Subcutaneous abdominal adipose tissue (tissue), 5 donors: ENCODE results near the gene TMEM245.
"Not testable (repeated sequence)": the region's sequence is repeated elsewhere in the genome, so short reads cannot be mapped to it uniquely, and the experiment has no call there.

Source experiments
- H3K27ac ChIP-seq: one replicate; pipeline ENCODE4 v1.7.0; 2013; ENCODE audit warnings: low read depth, mild to moderate bottlenecking, inconsistent platforms, low read length, moderate library complexity
- H3K27me3 ChIP-seq, 5 donors: one replicate each; pipeline ENCODE4 v1.7.0; 2013; ENCODE audit warnings: low read length in 5 of 5, inconsistent platforms in 1 of 5; ENCODE audit not compliant: control insufficient read depth in 5 of 5, insufficient read depth in 4 of 5
- H3K36me3 ChIP-seq, 5 donors: one replicate each; pipeline ENCODE4 v1.7.0; 2013; ENCODE audit warnings: low read length in 5 of 5; ENCODE audit not compliant: control insufficient read depth in 5 of 5, insufficient read depth in 5 of 5
- H3K4me1 ChIP-seq, 5 donors: one replicate each; pipeline ENCODE4 v1.7.0; 2013; ENCODE audit warnings: low read length in 5 of 5, mild to moderate bottlenecking in 3 of 5, moderate library complexity in 1 of 5; ENCODE audit not compliant: control insufficient read depth in 5 of 5, insufficient read depth in 5 of 5
- H3K4me3 ChIP-seq, 5 donors: one replicate each; pipeline ENCODE4 v1.7.0; 2013; ENCODE audit warnings: low read length in 5 of 5, low read depth in 1 of 5
- H3K9ac ChIP-seq, 5 donors: one replicate each; pipeline ENCODE4 v1.7.0; 2013; ENCODE audit warnings: low read length in 5 of 5, mild to moderate bottlenecking in 4 of 5, moderate library complexity in 3 of 5
- H3K9me3 ChIP-seq, 5 donors: one replicate each; pipeline ENCODE4 v1.7.0; 2013; ENCODE audit warnings: low read length in 5 of 5; ENCODE audit not compliant: control insufficient read depth in 5 of 5
- donor health status: healthy.
- donor health status: healthy.
- donor health status: healthy.
- donor health status: healthy.
- donor health status: healthy.

TMEM245 gene

GRCh38 chr9:108983885-108984284, 135.9 kb downstream of the TMEM245 start:
- Histone ChIP-seq H3K36me3 (peaks cover 2 to 12% (median 9%) of the 10 kb centered on the region in 5 donors), H3K9ac (no peak overlapping the region), H3K9me3 (no peaks in the 10 kb centered on the region)

GRCh38 chr9:108980893-108981292, 138.9 kb downstream of the TMEM245 start:
- peaks cover 2 to 13% (median 9%) of the 10 kb centered on the region in 5 donors for H3K36me3 ChIP-seq
- H3K27ac ChIP-seq, result no peak overlapping the region
- H3K9me3 ChIP-seq, result no peaks in the 10 kb centered on the region
- no peaks in the 10 kb centered on the region for H3K27me3 ChIP-seq
- peaks cover 0 to 4% (median 0%) of the 10 kb centered on the region in 5 donors for H3K4me1 ChIP-seq
- no peak overlapping the region for H3K9ac ChIP-seq
- no peak overlapping the region for H3K4me3 ChIP-seq

More at GRCh38 chr9:108983885-108984284, 135.9 kb downstream of the TMEM245 start:
- Histone ChIP-seq H3K4me1 (no peaks in the 10 kb centered on the region), H3K4me3 (no peak overlapping the region), H3K27me3 (no peaks in the 10 kb centered on the region), H3K27ac (no peak overlapping the region)

- Histone ChIP-seq H3K4me3 (no peak overlapping the region), H3K9me3 (no peaks in the 10 kb centered on the region), H3K27ac (no peak overlapping the region), H3K9ac (no peak overlapping the region), H3K4me1 (peaks cover 0 to 18% (median 12%) of the 10 kb centered on the region in 5 donors), H3K36me3 (peaks cover 2 to 13% (median 9%) of the 10 kb centered on the region in 5 donors), H3K27me3 (no peaks in the 10 kb centered on the region)
These were observed 141.5 kb downstream of the TMEM245 start for GRCh38 chr9:108978205-108978604.

- Histone ChIP-seq H3K4me3 (no peak overlapping the region), H3K36me3 (peaks cover 0 to 4% (median 3%) of the 10 kb centered on the region in 5 donors), H3K9me3 (no peaks in the 10 kb centered on the region), H3K4me1 (peaks cover 0 to 34% (median 25%) of the 10 kb centered on the region in 5 donors), H3K27ac (no peak overlapping the region), H3K9ac (no peak overlapping the region), H3K27me3 (no peaks in the 10 kb centered on the region)
These were observed 145.9 kb downstream of the TMEM245 start for GRCh38 chr9:108973895-108974294.

- Histone ChIP-seq H3K4me1 (peaks cover 0 to 30% (median 25%) of the 10 kb centered on the region in 5 donors), H3K4me3 (peak overlapping the region in 1 of 5 donors; percentile 19), H3K27ac (peak overlapping the region; percentile 56), H3K9me3 (no peaks in the 10 kb centered on the region), H3K27me3 (no peaks in the 10 kb centered on the region), H3K9ac (no peak overlapping the region), H3K36me3 (peaks cover 0 to 4% (median 2%) of the 10 kb centered on the region in 5 donors)
These were observed 147.0 kb downstream of the TMEM245 start for GRCh38 chr9:108972626-108973209.

GRCh38 chr9:108972186-108972585, 147.6 kb downstream of the TMEM245 start:
- Histone ChIP-seq H3K9ac (no peak overlapping the region), H3K36me3 (peaks cover 0 to 4% (median 2%) of the 10 kb centered on the region in 5 donors), H3K9me3 (no peaks in the 10 kb centered on the region), H3K27me3 (no peaks in the 10 kb centered on the region), H3K27ac (peak overlapping the region; percentile 56), H3K4me3 (no peak overlapping the region), H3K4me1 (peaks cover 0 to 30% (median 25%) of the 10 kb centered on the region in 5 donors)

GRCh38 chr9:108971392-108971791, 148.4 kb downstream of the TMEM245 start:
- H3K27ac ChIP-seq, H3K9me3 ChIP-seq, H3K4me3 ChIP-seq, H3K9ac ChIP-seq, H3K27me3 ChIP-seq, H3K36me3 ChIP-seq: not testable (repeated sequence)
- peaks cover 0 to 30% (median 25%) of the 10 kb centered on the region in 5 donors for H3K4me1 ChIP-seq

- H3K9ac ChIP-seq, result no peak overlapping the region
- no peak overlapping the region for H3K27ac ChIP-seq
- H3K4me1 ChIP-seq, result peaks cover 0 to 13% (median 10%) of the 10 kb centered on the region in 5 donors
- H3K27me3 ChIP-seq, result no peaks in the 10 kb centered on the region
- peaks cover 0 to 13% (median 2%) of the 10 kb centered on the region in 5 donors for H3K36me3 ChIP-seq
- H3K9me3 ChIP-seq, result no peaks in the 10 kb centered on the region
- no peak overlapping the region for H3K4me3 ChIP-seq
These were observed 151.8 kb downstream of the TMEM245 start for GRCh38 chr9:108967916-108968315.
